Measurements from ENCODE around the gene MIS18A.
"Not testable (repeated sequence)": the region's sequence is repeated elsewhere in the genome, so short reads cannot be mapped to it uniquely, and the experiment has no call there.

Gene MIS18A

GRCh38 chr21:32303385-32303784, 24.5 kb upstream of the MIS18A start:
- DNase-seq, result no peak

- DNase-seq, result no peak
Observed at GRCh38 chr21:32302560-32302959, 23.7 kb upstream of the MIS18A start.

GRCh38 chr21:32301596-32301995, 22.7 kb upstream of the MIS18A start:
- no peak for DNase-seq

DNA sequence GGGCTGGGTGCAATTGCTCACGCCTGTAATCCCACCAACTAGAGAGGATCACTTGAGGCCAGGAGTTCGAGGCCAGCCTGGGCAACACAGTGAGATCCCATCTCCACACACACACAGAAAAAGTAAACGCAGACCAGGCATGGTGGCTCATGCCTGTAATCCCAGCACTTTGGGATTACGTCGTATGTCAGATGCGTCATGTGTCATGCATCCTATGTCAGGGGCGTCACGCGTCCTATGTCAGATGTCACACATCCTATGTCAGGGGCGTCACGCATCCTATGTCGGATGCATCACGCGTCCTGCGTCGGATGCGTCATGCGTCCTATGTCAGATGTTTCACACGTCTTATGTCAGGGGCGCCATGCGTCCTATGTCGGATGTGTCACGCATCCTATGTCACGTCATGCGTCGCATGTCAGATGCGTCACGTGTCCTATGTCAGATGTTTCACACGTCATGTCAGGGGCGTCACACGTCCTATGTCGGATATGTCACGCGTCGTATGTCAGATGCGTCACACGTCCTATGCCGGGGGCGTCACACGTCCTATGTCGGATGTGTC, 21.4 kb upstream of the MIS18A start:
- DNase-seq, result no peak

DNA sequence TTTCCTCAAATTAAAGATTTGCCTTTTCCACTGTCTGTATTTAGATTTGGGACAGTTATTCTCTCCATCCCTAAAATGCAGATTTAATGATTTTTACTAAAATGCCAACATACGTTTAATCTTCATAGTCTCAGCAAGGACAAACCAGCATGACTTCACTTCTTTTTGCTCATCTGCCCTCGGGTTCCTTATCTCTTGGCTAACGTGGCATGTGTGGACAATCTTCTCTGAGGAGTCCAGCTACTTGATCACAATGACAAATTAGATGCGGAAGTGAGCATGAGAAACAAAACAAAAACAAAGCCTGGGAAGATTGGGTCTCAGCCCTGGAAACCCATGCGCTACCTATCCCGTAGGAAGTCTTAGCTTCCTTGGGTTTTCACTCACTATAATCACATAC, 20.8 kb upstream of the MIS18A start:
- no peak for DNase-seq

DNA sequence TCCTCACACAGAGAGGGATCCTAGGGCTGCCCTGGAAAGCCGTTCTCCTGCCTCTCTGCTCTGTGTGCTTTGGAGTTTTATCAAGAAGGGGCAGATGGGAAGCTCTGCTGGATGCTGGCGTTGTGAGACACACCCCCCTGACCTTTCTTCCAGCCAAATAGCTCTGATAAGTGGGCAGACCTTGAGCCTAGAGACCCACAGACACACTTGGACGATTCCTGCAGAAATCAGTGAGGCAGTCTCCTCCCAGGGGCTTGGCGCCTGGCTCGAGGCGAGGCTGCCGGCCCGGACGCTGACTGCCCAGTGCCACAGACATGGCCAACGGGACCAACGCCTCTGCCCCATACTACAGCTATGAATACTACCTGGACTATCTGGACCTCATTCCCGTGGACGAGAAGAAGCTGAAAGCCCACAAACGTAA, 19.8 kb upstream of the MIS18A start, which contains the start of gene MRAP:
MRAP (plus strand) TSS at position 198 of the 424 bp plus-strand sequence; CDS start at position 315, 117 bp downstream.
- no peak for DNase-seq

DNA sequence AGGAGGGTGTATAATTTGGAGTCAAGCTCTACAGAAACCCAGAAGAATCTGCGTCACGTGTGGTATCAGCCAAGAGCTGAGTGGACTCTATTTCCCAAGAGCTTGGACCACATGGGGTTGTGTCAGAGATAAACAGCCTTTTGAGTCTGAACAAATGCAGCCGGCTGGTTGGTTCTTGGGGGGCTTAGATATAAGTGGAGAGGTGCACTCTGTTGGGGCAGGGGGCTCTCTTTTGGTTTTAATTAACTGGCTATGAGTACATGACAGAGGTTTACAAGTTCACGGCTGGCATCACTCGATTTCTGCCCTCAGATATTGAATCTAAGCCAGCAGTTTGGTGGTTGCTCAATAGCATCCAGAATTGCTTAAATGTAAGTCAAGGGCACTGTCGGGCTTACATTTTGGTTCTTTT, 19.3 kb upstream of the MIS18A start:
- no peak for DNase-seq

- DNase-seq, result no peak
Observed at GRCh38 chr21:32297449-32297848, 18.6 kb upstream of the MIS18A start.

- DNase-seq, result no peak
Observed at GRCh38 chr21:32285476-32285875, 6.6 kb upstream of the MIS18A start.

- DNase-seq, result peak; percentile 9
Observed at GRCh38 chr21:32282992-32283391, 4.1 kb upstream of the MIS18A start.

- peak; percentile 18 for DNase-seq
Observed at GRCh38 chr21:32281531-32281930, 2.7 kb upstream of the MIS18A start.

DNA sequence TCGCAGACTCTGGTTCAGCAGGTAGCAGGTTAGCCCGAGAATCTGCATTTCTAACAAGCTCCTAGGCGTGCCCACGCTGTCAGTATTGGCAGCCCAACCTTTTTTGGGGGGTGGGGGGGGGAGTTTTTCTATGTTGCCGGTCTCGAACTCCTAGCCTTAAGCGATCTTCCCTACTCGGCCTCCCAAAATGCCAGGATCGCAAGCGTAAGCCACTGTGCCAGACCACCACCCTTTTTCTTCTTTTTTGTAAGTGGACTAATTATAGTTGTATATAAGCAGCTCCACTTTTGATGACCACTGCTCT, 480 bp upstream of the MIS18A start:
- no peak for DNase-seq

DNA sequence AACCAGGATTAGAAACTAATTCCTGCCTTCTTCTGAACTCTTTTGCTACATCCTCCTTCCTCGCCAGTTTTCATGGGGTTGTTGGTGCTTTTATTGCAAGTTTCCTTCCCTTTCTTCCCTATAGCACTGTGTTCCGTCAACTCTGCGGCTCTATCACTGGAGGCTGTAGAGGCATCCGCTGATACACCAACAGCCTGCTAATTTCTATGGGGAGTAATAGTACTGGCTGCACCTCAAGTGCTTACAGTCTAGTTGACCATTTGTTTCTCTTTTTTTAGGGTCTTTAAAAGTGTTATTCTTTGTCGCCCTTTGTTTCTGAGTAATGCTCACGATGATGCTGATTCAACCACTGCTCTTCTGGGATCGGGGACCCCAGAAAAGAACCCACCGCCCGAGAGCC, 746 bp downstream of the MIS18A start:
- DNase-seq, result no peak

DNA sequence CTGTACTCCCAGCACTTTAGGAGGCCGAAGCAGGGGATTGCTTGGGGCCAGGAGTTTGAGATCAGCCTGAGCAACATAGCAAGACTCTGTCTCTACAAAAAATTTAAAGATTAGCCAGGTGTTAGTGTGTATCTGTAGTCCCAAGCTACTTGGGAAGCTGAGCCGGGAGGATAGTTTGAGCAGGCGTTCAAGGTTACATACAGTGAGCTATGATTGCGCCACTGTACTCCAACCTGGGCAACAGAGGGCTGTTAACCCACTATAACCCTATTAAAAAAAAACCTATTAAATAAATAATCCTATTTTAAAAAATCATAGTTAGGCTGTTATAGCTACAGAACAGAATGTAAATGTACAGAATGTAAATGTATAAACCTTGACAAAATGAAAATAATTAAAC, 2.2 kb downstream of the MIS18A start:
- DNase-seq, result no peak

DNA sequence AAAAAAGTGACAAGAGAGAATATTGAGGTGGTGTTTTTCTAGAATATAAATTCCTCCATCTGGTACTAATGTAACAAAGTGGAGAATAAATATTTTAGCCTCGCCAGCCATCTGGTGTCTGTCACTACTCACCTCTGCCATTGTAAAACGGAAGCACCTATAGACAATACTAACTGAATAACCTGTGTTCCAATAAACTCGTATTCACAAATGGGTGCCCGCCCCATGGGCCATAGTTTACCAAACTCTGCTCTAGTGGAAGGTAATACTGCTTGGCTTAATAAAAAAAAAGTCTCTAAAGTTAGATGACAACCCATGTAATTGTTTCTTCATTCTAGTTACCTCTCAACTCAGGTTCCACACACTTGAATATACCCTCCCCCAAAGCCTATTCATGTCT, 8.1 kb downstream of the MIS18A start:
- no peak for DNase-seq

GRCh38 chr21:32265321-32265720, 13.5 kb downstream of the MIS18A start:
- not testable (repeated sequence) for DNase-seq

- DNase-seq, result no peak
Observed at GRCh38 chr21:32261929-32262328, 16.9 kb downstream of the MIS18A start.

- no peak for DNase-seq
Observed at GRCh38 chr21:32260130-32260529, 18.7 kb downstream of the MIS18A start.

DNA sequence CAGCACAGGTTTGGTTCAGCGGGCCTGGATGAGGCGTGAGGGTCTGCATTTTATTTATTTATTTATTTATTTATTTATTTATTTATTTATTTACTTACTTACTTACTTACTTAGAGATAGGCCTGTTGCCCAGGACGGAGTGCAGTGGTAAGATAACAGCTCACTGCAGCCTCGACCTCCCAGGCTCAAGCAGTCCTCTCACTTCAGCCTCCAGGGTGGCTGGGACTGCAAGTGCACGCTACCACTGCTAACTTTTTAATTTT, 20.1 kb downstream of the MIS18A start:
- DNase-seq, result not testable (repeated sequence)

DNA sequence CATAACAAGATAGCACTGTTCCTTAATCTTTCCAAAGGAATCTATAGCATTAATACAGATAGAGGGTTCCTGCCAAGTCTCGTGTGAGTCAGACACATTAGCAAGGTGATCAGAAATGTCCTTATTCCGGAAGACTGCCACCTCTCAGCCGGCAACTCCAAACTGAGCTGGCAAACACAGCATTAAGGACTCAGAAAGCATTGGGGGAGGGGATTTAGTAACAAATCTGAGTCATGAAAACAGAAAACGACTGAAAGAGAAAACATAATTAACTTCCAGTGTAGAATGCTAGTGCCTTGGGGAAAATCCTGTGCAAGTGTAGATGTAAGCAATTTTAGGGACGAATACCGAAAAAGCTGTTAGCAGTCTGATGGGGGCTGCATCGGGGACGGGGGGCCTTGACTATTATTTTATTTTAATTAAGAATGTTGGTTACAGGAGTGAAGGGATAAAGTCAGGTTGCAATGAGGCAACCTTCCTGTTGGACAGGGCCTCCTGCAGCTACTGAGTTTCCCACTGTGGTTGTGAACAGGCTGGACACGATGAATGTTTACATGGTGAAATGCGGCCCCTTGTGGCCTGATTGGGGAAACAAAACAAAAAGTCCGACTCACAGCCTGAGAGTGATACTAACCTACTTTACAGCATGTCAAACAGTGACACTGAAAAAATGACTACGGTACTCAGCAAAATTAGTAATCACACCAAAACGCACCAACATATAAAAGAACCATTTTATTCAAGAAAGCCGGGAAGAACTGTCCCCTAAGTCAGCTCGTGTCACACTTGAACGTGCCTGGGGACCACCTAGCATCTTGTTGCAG, 20.7 kb downstream of the MIS18A start:
- DNase-seq, result peak; percentile 64

GRCh38 chr21:32256873-32257620, 21.8 kb downstream of the MIS18A start:
- peak; percentile 1 for DNase-seq

- DNase-seq, result no peak
Observed at GRCh38 chr21:32256251-32256650, 22.6 kb downstream of the MIS18A start.

- no peak for DNase-seq
Observed at GRCh38 chr21:32253215-32253641, 25.6 kb downstream of the MIS18A start.

GRCh38 chr21:32252136-32252535, 26.7 kb downstream of the MIS18A start:
- DNase-seq, result no peak

Data from MV-4-11 (cell line).